Fibroblast of lung (primary cell): ENCODE measurements around the gene UTP11.

Source experiments
- CTCF ChIP-seq, 2 donors: IDR thresholded peaks in 1 of 2; conservative IDR thresholded peaks in 1 of 2; 1 replicate in 1 of 2; 2 replicates in 1 of 2; pipeline ENCODE4 v1.5.1; 2011 to 2012; ENCODE audit warnings: low read length in 2 of 2, control low read depth in 1 of 2, inconsistent platforms in 1 of 2, low read depth in 1 of 2, mild to moderate bottlenecking in 1 of 2
- EZH2 ChIP-seq: IDR thresholded peaks from 2 replicates; pipeline ENCODE4 v1.5.1; 2012; ENCODE audit warnings: low read length, control low read depth, mild to moderate bottlenecking; ENCODE audit errors: missing control alignments

- peak; percentile 23 to 24 for TF ChIP-seq CTCF (conservative IDR thresholded peaks at IDR 0.05 in 1 of 2, IDR thresholded peaks at IDR 0.05 in 1 of 2; ENCODE audit: low read depth in 1 of 2, low read length in 2 of 2)
- TF ChIP-seq EZH2 = no peak
Observed at GRCh38 chr1:38037221-38037939, 24.8 kb downstream of the UTP11 start.
